ENCODE measurements around the gene PON3.

DNA sequence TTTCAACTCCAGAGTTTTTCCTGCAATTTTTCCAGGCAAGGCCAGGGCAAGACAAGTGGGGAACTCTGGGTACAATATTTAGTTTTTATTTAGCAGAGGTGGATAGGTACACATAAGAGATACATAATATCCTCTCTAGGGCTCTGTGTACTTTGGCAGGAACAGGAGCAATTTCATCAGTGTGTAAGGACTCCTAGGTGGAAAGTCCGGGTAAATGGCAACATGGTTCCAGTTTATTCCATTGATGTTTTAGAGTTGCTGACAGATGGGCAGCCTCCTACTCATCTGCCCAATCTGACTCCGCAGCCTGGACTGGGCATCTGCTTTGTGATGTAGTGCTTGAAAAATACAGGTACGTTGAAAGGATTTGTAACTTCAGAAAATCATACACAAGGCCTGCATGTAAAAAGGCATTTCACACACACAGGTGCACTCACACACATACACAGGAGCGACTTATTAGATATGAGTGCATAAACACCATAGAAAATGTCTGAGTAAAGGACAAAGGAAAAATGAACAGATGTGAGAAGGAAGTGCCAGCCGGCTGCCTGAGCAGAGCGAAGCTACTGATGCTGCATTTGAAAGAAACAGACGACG is 77.6 kb downstream of the PON3 start:
- TF ChIP-seq, protein P1, sequence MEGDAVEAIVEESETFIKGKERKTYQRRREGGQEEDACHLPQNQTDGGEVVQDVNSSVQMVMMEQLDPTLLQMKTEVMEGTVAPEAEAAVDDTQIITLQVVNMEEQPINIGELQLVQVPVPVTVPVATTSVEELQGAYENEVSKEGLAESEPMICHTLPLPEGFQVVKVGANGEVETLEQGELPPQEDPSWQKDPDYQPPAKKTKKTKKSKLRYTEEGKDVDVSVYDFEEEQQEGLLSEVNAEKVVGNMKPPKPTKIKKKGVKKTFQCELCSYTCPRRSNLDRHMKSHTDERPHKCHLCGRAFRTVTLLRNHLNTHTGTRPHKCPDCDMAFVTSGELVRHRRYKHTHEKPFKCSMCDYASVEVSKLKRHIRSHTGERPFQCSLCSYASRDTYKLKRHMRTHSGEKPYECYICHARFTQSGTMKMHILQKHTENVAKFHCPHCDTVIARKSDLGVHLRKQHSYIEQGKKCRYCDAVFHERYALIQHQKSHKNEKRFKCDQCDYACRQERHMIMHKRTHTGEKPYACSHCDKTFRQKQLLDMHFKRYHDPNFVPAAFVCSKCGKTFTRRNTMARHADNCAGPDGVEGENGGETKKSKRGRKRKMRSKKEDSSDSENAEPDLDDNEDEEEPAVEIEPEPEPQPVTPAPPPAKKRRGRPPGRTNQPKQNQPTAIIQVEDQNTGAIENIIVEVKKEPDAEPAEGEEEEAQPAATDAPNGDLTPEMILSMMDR (IDR thresholded peaks at IDR 0.05; ENCODE audit: control extremely low read depth in 1 of 3, insufficient read depth in 1 of 3, low read depth in 1 of 3, low read length in 3 of 3): no peak
- TF ChIP-seq TAF1 (IDR thresholded peaks at IDR 0.05; ENCODE audit: low read depth, low read length): no peak
